ENCODE results near the gene KLHL25. TPM values are rescaled to one million over a fixed set of nuclear protein-coding genes. Genes with fewer than 3 reads are reported as not detected.

KLHL25 gene
- polyA plus RNA-seq, 1 donor = 5.6 TPM

GRCh38 chr15:85746641-85747040, 48.1 kb downstream of the KLHL25 start:
- WGBS (ENCODE audit: insufficient coverage, low lambda C conversion rate) = no CpG with 5 or more reads among the region's 12 CpGs
- H3K27ac ChIP-seq (ENCODE audit: low read length) = no peak overlapping the region
- H3K27me3 ChIP-seq (ENCODE audit: control insufficient read depth, insufficient read depth, low read length) = no peaks in the 10 kb centered on the region
- H3K4me3 ChIP-seq (ENCODE audit: low read length) = no peak overlapping the region
- peaks cover 74% of the 10 kb centered on the region for H3K36me3 ChIP-seq (ENCODE audit: control insufficient read depth, insufficient read depth, low read length)
- no peak for DNase-seq
- no peaks in the 10 kb centered on the region for H3K9me3 ChIP-seq (ENCODE audit: control insufficient read depth, low read depth, low read length)
- no peaks in the 10 kb centered on the region for H3K4me1 ChIP-seq (ENCODE audit: control insufficient read depth, insufficient read depth, low read length)

- Histone ChIP-seq H3K4me1 (ENCODE audit: control insufficient read depth, insufficient read depth, low read length) (no peaks in the 10 kb centered on the region), H3K4me3 (ENCODE audit: low read length) (no peak overlapping the region), H3K27me3 (ENCODE audit: control insufficient read depth, insufficient read depth, low read length) (no peaks in the 10 kb centered on the region), H3K27ac (ENCODE audit: low read length) (no peak overlapping the region), H3K9me3 (ENCODE audit: control insufficient read depth, low read depth, low read length) (no peaks in the 10 kb centered on the region), H3K36me3 (ENCODE audit: control insufficient read depth, insufficient read depth, low read length) (peaks cover 84% of the 10 kb centered on the region)
- no CpG with 5 or more reads among the region's 14 CpGs for WGBS (ENCODE audit: insufficient coverage, low lambda C conversion rate)
- DNase-seq = no peak
Observed at GRCh38 chr15:85745525-85746150, 49.1 kb downstream of the KLHL25 start.

- Histone ChIP-seq H3K4me1 (ENCODE audit: control insufficient read depth, insufficient read depth, low read length) (no peaks in the 10 kb centered on the region), H3K36me3 (ENCODE audit: control insufficient read depth, insufficient read depth, low read length) (peaks cover 85% of the 10 kb centered on the region), H3K9me3 (ENCODE audit: control insufficient read depth, low read depth, low read length) (no peaks in the 10 kb centered on the region), H3K27ac (ENCODE audit: low read length) (no peak overlapping the region), H3K4me3 (ENCODE audit: low read length) (no peak overlapping the region), H3K27me3 (ENCODE audit: control insufficient read depth, insufficient read depth, low read length) (no peaks in the 10 kb centered on the region)
- WGBS (ENCODE audit: insufficient coverage, low lambda C conversion rate) = no CpG with 5 or more reads among the region's 12 CpGs
- no peak for DNase-seq
Observed at GRCh38 chr15:85745023-85745422, 49.7 kb downstream of the KLHL25 start.

GRCh38 chr15:85744579-85744978, 50.1 kb downstream of the KLHL25 start:
- no peaks in the 10 kb centered on the region for H3K27me3 ChIP-seq (ENCODE audit: control insufficient read depth, insufficient read depth, low read length)
- DNase-seq = no peak
- no peak overlapping the region for H3K27ac ChIP-seq (ENCODE audit: low read length)
- H3K9me3 ChIP-seq (ENCODE audit: control insufficient read depth, low read depth, low read length) = no peaks in the 10 kb centered on the region
- 100% methylated on average over 2 of the region's 10 CpGs for WGBS (ENCODE audit: insufficient coverage, low lambda C conversion rate)
- peaks cover 87% of the 10 kb centered on the region for H3K36me3 ChIP-seq (ENCODE audit: control insufficient read depth, insufficient read depth, low read length)
- H3K4me1 ChIP-seq (ENCODE audit: control insufficient read depth, insufficient read depth, low read length) = no peaks in the 10 kb centered on the region
- H3K4me3 ChIP-seq (ENCODE audit: low read length) = no peak overlapping the region

- Histone ChIP-seq H3K9me3 (ENCODE audit: control insufficient read depth, low read depth, low read length) (no peaks in the 10 kb centered on the region), H3K27me3 (ENCODE audit: control insufficient read depth, insufficient read depth, low read length) (no peaks in the 10 kb centered on the region), H3K27ac (ENCODE audit: low read length) (no peak overlapping the region), H3K36me3 (ENCODE audit: control insufficient read depth, insufficient read depth, low read length) (peaks cover 83% of the 10 kb centered on the region), H3K4me3 (ENCODE audit: low read length) (no peak overlapping the region), H3K4me1 (ENCODE audit: control insufficient read depth, insufficient read depth, low read length) (no peaks in the 10 kb centered on the region)
- no peak for DNase-seq
- 100% methylated on average over 1 of the region's 14 CpGs for WGBS (ENCODE audit: insufficient coverage, low lambda C conversion rate)
Observed at GRCh38 chr15:85743392-85744055, 51.2 kb downstream of the KLHL25 start.

- no peaks in the 10 kb centered on the region for H3K27me3 ChIP-seq (ENCODE audit: control insufficient read depth, insufficient read depth, low read length)
- no peak for DNase-seq
- no peaks in the 10 kb centered on the region for H3K4me1 ChIP-seq (ENCODE audit: control insufficient read depth, insufficient read depth, low read length)
- H3K9me3 ChIP-seq (ENCODE audit: control insufficient read depth, low read depth, low read length) = no peaks in the 10 kb centered on the region
- WGBS (ENCODE audit: insufficient coverage, low lambda C conversion rate) = 100% methylated on average over 1 of the region's 8 CpGs
- no peak overlapping the region for H3K27ac ChIP-seq (ENCODE audit: low read length)
- peaks cover 78% of the 10 kb centered on the region for H3K36me3 ChIP-seq (ENCODE audit: control insufficient read depth, insufficient read depth, low read length)
- no peak overlapping the region for H3K4me3 ChIP-seq (ENCODE audit: low read length)
Observed at GRCh38 chr15:85742186-85742821, 52.4 kb downstream of the KLHL25 start.

- no peaks in the 10 kb centered on the region for H3K9me3 ChIP-seq (ENCODE audit: control insufficient read depth, low read depth, low read length)
- WGBS (ENCODE audit: insufficient coverage, low lambda C conversion rate) = no CpG with 5 or more reads among the region's 11 CpGs
- H3K27ac ChIP-seq (ENCODE audit: low read length) = no peak overlapping the region
- peaks cover 76% of the 10 kb centered on the region for H3K36me3 ChIP-seq (ENCODE audit: control insufficient read depth, insufficient read depth, low read length)
- no peak for DNase-seq
- H3K4me1 ChIP-seq (ENCODE audit: control insufficient read depth, insufficient read depth, low read length) = no peaks in the 10 kb centered on the region
- no peaks in the 10 kb centered on the region for H3K27me3 ChIP-seq (ENCODE audit: control insufficient read depth, insufficient read depth, low read length)
- no peak overlapping the region for H3K4me3 ChIP-seq (ENCODE audit: low read length)
Observed at GRCh38 chr15:85741662-85742061, 53.1 kb downstream of the KLHL25 start.

GRCh38 chr15:85741021-85741421, 53.7 kb downstream of the KLHL25 start:
- H3K4me1 ChIP-seq (ENCODE audit: control insufficient read depth, insufficient read depth, low read length) = no peaks in the 10 kb centered on the region
- no CpG with 5 or more reads among the region's 20 CpGs for WGBS (ENCODE audit: insufficient coverage, low lambda C conversion rate)
- DNase-seq = no peak
- no peak overlapping the region for H3K27ac ChIP-seq (ENCODE audit: low read length)
- H3K9me3 ChIP-seq (ENCODE audit: control insufficient read depth, low read depth, low read length) = no peaks in the 10 kb centered on the region
- H3K36me3 ChIP-seq (ENCODE audit: control insufficient read depth, insufficient read depth, low read length) = peaks cover 77% of the 10 kb centered on the region
- H3K4me3 ChIP-seq (ENCODE audit: low read length) = no peak overlapping the region
- H3K27me3 ChIP-seq (ENCODE audit: control insufficient read depth, insufficient read depth, low read length) = no peaks in the 10 kb centered on the region

- H3K27ac ChIP-seq (ENCODE audit: low read length) = no peak overlapping the region
- H3K36me3 ChIP-seq (ENCODE audit: control insufficient read depth, insufficient read depth, low read length) = peaks cover 64% of the 10 kb centered on the region
Observed at GRCh38 chr15:85737061-85737460, 57.7 kb downstream of the KLHL25 start.

GRCh38 chr15:85733416-85733815, 61.3 kb downstream of the KLHL25 start:
- Histone ChIP-seq H3K27ac (ENCODE audit: low read length) (no peak overlapping the region), H3K4me1 (ENCODE audit: control insufficient read depth, insufficient read depth, low read length) (no peaks in the 10 kb centered on the region), H3K36me3 (ENCODE audit: control insufficient read depth, insufficient read depth, low read length) (peaks cover 73% of the 10 kb centered on the region), H3K27me3 (ENCODE audit: control insufficient read depth, insufficient read depth, low read length) (no peaks in the 10 kb centered on the region), H3K9me3 (ENCODE audit: control insufficient read depth, low read depth, low read length) (peaks cover 11% of the 10 kb centered on the region), H3K4me3 (ENCODE audit: low read length) (no peak overlapping the region)
- no peak for DNase-seq

More at GRCh38 chr15:85737061-85737460, 57.7 kb downstream of the KLHL25 start:
- no peak for DNase-seq
- WGBS (ENCODE audit: insufficient coverage, low lambda C conversion rate) = 90% methylated on average over 1 of the region's 6 CpGs
- Histone ChIP-seq H3K4me1 (ENCODE audit: control insufficient read depth, insufficient read depth, low read length) (no peaks in the 10 kb centered on the region), H3K4me3 (ENCODE audit: low read length) (no peak overlapping the region), H3K27me3 (ENCODE audit: control insufficient read depth, insufficient read depth, low read length) (no peaks in the 10 kb centered on the region), H3K9me3 (ENCODE audit: control insufficient read depth, low read depth, low read length) (peaks cover 11% of the 10 kb centered on the region)

All from large intestine (tissue), 3 donors.